ENCODE data around the gene NEGR1.

GRCh38 chr1:71796006-71796405, 486.3 kb downstream of the NEGR1 start:
- TF ChIP-seq CTCF (IDR thresholded peaks at IDR 0.05) (no peak), POLR2A (IDR thresholded peaks at IDR 0.05) (no peak)

Data from Peyer's patch (tissue), 4 donors.